GM19239 (cell line): Measurements from ENCODE around the gene SCN4B.
A peak's percentile ranks its signal among the peaks of the same experiment; 100 is the strongest.

Source experiments
- DNase-seq: peaks from one replicate; pipeline ENCODE4 v3.0.0; 2011; ENCODE audit warnings: low spot score; ENCODE audit not compliant: insufficient read length
- FAIRE-seq: peaks from 2 replicates; lab custom pipeline; 2011; peaks lifted over from hg19 to GRCh38; lab: Jason Lieb, UNC

Gene SCN4B

DNA sequence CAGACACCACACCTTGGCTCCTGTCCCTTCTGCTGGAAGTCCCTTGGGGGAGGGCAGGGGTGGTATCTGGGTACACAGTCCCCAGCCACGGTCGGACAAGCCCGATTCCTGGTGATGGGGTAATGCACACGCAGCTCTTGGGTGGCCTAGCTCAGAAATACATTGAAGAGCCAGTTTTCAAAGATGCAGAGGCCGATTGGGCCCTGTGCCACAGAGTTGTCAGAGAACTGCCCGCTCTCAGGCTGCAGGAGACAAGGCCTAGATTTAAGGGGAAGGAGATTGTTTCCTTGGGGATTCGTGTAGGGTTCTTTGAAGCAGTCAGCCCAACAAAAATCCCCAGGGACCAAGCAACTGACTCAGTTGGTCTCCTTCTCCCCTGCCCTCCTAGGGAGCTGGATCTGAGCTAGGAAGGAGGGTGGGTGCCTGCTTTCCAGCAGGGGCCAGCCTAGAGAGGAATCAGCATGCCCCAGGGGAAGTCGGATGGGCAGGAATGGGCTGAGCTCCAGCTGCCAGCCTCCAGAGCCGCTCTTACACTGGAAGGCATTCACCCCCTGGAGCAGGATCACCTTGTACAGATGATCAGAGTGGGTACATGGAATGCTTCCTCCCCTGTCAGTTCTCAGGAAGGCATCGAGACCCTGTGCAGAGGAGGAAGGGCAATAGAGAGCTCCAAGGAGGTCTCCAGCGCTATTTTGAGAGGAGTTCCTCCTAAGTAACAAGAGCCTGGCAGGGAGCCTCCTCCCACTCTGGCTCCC is 3.3 kb upstream of the SCN4B start:
- FAIRE-seq (no peak), DNase-seq (no peak)

DNA sequence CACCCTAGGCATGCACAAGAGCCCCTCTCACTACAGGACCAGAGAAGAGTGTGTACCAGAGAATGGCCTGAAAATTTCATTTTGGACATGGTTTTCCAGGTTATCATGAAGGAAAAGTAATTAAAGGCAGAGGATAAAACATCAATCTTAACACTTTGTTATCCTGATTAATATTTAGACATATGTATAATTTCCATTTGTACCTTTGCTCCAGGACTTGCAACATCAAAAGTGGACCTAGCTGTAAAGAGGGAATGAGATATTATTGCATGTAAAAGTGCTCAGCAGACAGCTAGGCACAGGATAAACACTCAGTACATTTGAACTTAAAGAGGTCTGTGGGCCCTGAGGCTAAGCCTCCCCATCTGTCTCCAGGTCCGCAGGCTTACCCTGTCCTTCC is 2.0 kb upstream of the SCN4B start:
- no peak for FAIRE-seq
- DNase-seq = no peak

DNA sequence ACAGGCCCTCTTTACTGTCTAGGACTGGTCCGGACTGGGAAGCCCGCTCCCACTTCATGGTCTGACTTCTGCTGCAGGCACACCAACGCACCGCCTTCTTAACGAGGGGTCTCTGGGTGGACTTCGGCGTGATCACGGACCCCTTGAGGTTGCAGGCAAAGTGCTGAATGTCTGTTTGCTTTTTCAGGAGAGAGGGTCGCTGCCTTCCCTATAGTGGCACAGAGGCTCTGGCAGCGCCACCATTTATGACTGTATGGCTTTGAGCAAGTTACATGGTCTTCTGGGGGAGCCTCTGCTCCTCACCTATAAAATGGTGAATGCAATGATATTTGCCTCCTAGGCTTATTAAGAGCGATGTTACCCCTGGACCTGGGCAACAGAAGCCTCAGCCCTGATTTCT is 1.4 kb upstream of the SCN4B start:
- no peak for DNase-seq

GRCh38 chr11:118153516-118153915 is 893 bp upstream of the SCN4B start:
- FAIRE-seq (no peak), DNase-seq (no peak)

More for the DNA sequence above, 1.4 kb upstream of the SCN4B start:
- FAIRE-seq = no peak

GRCh38 chr11:118152020-118152551 is 537 bp downstream of the SCN4B start:
- no peak for FAIRE-seq
- DNase-seq = no peak

DNA sequence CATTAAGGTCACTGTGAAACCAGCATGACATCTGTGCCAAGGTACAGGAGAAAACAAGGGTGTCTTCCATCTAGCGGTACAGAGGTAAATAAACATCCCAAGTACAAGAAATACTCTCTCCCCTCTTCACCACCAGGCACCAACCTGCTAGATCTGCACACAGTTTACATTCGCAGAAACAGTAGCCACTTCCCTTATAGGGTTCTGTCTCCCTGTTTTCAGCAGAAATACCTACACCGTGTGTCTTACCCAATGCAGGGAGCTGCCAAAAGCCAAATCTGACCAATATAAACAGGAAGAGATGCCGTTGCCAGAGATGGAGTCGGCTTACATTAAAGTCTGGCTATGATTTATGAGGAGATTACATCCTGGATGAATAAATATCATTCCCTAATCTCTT is 1.2 kb downstream of the SCN4B start:
- DNase-seq (no peak), FAIRE-seq (no peak)

DNA sequence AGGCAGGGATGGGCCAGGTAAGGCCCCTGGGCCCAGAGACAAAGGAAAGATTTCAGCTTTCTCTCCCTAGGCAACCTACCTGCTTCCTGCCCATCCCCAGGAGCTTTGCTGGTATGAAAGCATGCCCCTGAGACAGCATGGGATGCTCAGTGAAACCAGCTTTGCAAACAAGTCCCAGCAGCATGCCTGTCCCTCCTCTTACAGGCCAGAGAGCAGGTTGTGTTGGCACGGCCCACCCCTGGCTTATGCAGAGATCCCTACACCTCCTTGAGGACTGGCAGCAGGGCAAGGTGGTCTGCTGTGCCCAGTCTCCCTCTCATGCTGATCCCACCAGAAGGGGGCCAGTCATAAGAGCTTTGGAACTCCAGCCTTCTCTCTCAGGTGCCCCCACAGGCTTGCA is 3.1 kb downstream of the SCN4B start:
- FAIRE-seq (no peak), DNase-seq (no peak)

DNA sequence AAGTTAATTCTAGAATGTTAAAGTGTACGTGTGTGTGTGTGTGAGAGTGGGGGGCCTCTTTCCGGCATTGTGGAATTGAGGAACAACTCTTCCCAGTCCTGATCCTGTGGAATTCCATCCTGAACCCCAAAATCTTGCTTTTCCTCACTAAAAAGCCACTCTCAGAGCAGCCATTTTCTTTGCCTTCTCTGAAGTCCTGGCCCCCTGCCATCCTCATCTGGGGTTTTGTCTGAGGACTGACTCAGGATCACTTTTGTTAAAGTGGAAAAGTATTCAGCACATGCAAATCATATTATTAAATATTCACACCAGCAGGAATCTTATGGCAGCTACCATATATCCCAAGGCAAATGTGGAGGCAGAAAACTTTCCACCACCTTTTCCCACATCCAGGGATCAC is 3.8 kb downstream of the SCN4B start:
- no peak for FAIRE-seq

DNA sequence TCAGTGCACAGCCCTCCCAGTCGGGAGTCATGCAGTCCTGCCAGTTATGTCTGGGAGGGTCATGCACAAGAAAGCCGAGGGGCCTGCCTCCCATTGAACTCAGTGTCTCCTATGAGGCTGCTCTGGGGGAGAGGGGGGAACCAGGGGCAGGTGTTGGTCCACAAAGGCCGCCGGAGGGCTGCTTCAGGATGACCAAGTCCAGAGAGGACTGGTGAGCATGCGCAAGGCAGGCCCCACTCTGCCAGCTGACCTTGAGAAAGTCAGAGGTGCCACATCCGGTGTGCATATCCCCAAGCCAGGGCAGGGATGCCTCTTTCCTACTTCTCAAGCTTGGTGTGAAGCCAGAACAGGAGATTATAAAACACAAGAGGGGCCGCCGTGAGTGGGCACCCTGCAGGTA is 4.4 kb downstream of the SCN4B start:
- FAIRE-seq = no peak
- no peak for DNase-seq

More for the DNA sequence above, 3.8 kb downstream of the SCN4B start:
- no peak for DNase-seq

DNA sequence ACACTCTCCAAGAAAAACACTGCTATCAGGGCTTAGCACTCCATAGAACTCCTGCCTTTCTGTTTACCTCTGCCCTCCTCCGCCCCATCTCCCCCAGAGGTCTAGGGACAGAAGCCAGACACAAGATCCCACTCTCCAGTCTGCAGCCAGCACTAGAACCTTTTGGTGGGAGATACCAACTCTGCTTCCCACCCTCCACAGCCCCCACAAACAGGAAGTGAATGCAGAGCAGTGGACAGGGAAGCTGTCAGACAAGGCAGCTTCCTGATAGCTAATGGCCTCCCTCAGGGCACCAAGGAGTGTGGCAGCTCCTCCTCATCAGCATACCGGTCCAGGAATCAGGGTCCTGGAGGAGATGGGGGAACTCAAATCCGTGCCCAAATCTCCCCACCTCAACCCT is 5.1 kb downstream of the SCN4B start:
- no peak for DNase-seq

DNA sequence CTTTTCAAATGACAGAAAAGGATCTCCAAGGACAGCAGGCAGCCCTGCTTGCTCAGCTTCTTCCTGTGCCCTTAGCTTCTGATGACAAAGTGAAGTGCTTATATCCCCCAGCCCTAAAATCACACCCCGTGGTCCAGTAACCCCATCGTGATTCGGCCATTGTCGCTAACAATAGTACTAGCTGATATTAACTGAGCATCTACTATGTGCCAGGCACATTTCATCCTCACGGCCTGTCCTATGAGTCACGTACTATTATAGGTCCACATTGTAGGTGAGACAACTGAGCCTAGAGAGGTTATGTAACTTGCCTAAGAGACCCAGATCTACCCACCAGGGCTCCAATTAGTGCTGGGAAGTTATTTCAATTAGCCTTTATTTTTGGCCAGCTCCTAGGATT is 6.1 kb downstream of the SCN4B start:
- FAIRE-seq = no peak
- no peak for DNase-seq

More for the DNA sequence above, 5.1 kb downstream of the SCN4B start:
- FAIRE-seq = no peak

- FAIRE-seq = peak; percentile 97
- DNase-seq = peak; percentile 98
These were observed 7.1 kb downstream of the SCN4B start for GRCh38 chr11:118145285-118146227.

DNA sequence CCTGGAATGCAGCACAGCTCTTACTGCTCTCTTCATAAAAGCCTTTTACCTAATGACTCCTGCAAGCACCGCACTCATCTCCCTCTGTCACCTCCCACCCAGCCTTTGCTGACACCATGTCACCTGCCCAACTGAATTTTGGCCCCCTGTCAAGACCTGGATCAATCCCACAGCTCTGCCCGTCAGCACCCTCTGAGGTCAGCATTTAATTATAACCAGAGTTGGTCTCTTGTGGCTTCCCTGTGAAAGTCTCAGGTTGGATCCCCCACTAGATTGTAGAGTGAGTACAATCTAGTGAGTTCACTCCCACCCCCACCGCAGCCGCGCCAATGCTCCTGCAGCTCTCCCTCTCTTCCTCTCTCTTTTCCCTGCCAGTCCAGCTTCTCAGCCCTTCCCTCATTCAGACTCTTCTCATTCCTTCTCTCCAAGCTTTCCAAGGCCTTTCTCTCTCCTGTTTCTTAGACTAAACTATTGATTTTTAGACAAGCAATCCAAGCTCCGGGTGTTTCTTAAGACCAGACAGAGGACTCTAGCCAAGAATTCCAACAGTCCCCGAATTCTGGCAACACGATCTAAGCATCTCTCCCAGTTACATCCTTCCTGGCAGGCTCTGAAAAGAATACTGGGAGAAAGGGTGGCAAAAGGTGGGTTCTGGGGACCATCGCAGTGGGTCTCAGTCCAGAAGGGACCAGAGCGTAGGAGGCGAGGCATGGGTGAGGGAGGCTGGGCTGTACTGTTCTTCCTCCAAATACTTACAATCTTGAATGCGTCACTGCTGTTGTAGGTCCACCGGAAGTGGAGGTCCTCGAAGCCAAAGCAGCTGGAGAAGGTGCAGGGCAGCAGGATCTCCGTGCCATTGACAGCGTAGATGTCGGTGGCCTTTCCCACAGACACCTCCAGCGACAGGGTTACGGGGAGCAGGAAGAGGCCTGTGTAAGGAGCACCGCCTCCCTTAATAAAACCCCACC is 8.0 kb downstream of the SCN4B start:
- FAIRE-seq (no peak), DNase-seq (no peak)

- FAIRE-seq = no peak
- no peak for DNase-seq
These were observed 8.9 kb downstream of the SCN4B start for GRCh38 chr11:118143661-118144185.

DNA sequence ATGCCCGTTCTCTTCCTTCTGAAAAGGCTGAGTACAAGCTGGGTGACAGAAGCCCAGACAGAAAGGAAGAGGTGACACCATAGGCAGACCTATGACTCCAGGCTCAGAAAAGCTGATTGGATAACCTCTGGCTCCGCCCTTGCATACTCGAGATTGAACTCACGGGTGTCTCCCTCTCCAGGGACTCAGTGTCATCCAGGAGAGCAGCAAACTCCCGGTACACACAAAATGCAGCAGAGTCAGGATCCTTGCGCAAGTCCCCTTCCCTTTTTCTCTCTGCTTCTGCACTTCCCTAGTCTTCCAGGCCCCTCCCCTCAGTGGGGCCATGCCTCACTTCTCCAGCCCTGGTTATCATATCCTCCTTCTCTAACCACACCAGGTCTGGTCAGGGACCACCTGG is 9.8 kb downstream of the SCN4B start:
- DNase-seq = no peak
- FAIRE-seq = no peak

DNA sequence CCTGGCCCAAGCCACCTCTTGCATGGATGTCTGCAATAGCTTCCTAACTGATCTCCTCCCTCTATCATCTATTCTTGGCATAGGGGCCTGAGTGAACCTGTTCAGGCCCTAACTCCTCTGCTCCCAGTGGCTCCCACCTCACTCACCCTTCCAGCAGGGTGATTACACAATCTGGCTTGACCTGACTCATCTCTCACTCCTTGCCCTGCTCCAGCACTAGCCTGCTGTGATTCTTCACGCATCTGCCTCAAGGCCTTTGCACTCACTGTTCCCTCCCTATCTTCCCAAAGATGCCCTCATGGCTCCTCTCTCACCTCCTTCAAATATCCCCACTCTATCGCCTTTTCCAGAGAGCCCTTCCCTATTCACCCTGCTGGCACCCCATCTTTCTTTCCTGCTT is 10.5 kb downstream of the SCN4B start:
- FAIRE-seq (no peak), DNase-seq (no peak)

GRCh38 chr11:118139578-118139977 is 13.0 kb downstream of the SCN4B start:
- FAIRE-seq = no peak
- no peak for DNase-seq

- DNase-seq = no peak
- no peak for FAIRE-seq
These were observed 13.7 kb downstream of the SCN4B start for GRCh38 chr11:118138839-118139420.

DNA sequence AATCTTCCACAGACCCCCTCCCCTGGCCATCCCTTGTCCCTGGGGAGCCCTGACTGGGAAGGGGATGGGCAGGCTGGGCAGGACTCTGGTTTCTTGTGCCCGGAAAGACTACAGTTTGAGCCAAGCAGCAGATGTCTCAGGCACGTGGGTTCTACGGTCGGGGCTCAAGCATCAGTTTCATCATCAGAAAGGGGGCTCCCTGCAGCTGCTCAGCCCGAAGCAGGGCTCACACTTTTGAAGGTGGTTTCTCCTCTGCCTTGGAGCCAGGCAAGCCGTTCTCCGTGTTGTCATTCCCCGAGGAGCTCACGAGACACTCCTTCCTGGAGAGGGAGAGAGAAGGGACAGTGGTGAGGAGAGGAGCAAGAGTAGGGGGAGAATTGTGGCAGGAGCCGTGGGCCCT is 15.8 kb downstream of the SCN4B start:
- DNase-seq (no peak), FAIRE-seq (no peak)
